HG03469 (cell line): ENCODE data around the gene CD300LG.
"Not testable (repeated sequence)": the region's sequence is repeated elsewhere in the genome, so short reads cannot be mapped to it uniquely, and the experiment has no call there.

ENCODE experiments used
- ATAC-seq: cut with Tn5 transposase; IDR thresholded peaks from one replicate; pipeline ENCODE4 v1.9.1; 2021; ENCODE audit warnings: mild to moderate bottlenecking, moderate library complexity, moderate number of reproducible peaks; ENCODE audit not compliant: unreplicated experiment

CD300LG gene

GRCh38 chr17:43852571-43852970 is 5.6 kb downstream of the CD300LG start:
- no peak for ATAC-seq

GRCh38 chr17:43853546-43853945 is 6.6 kb downstream of the CD300LG start:
- no peak for ATAC-seq

GRCh38 chr17:43854498-43854897 is 7.5 kb downstream of the CD300LG start:
- ATAC-seq: no peak

- ATAC-seq: no peak
Observed at GRCh38 chr17:43855061-43855460, 8.1 kb downstream of the CD300LG start.

GRCh38 chr17:43856141-43856540 is 9.2 kb downstream of the CD300LG start:
- no peak for ATAC-seq

- ATAC-seq: no peak
Observed at GRCh38 chr17:43857141-43857540, 10.2 kb downstream of the CD300LG start.

- no peak for ATAC-seq
Observed at GRCh38 chr17:43857957-43858600, 11.1 kb downstream of the CD300LG start.

- ATAC-seq: no peak
Observed at GRCh38 chr17:43860077-43860725, 13.2 kb downstream of the CD300LG start.

- no peak for ATAC-seq
Observed at GRCh38 chr17:43860927-43861622, 14.1 kb downstream of the CD300LG start.

DNA sequence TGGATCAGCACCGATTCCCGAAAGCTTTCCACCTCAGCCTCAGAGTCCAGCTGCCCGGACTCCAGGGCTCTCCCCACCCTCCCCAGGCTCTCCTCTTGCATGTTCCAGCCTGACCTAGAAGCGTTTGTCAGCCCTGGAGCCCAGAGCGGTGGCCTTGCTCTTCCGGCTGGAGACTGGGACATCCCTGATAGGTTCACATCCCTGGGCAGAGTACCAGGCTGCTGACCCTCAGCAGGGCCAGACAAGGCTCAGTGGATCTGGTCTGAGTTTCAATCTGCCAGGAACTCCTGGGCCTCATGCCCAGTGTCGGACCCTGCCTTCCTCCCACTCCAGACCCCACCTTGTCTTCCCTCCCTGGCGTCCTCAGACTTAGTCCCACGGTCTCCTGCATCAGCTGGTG is 15.0 kb downstream of the CD300LG start:
- no peak for ATAC-seq

DNA sequence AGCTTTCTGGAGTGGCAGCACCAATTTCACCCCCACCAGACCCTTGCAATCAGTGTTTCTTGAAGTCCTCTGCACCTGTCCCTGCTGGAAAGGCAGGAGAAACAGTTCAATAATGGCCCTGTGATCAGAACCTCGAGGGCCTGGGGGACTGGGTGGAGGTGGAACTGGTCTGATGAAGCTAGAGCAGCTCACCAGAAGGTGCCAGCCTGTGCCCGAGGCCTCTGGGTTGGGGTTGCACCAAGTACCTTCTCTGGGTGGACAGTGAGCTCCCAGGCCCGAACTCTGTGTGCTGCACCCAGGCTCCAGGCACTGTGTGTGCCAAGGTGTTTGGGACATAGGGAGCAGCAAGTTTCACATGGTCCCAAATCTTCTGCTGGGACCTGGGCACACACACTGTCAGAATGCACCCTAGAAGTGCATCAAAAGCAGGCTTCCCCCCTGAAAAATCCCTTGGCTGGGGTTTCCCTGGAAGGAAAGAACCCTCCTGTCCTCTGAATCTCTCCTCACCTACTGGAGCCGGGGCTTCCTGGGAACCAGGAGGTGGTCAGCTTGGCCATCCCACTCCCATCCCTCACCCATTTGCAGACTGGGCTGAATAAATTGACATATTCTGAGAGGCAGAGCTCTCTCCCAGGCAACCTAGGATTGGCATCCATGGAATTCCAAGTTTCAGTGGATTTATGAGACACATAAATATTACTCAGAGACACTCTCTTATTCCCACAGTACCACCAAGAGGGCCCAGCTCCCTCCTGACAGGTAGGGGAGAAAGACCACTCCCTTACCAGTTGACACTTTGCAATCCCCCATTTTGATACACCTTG is 17.4 kb downstream of the CD300LG start:
- no peak for ATAC-seq

DNA sequence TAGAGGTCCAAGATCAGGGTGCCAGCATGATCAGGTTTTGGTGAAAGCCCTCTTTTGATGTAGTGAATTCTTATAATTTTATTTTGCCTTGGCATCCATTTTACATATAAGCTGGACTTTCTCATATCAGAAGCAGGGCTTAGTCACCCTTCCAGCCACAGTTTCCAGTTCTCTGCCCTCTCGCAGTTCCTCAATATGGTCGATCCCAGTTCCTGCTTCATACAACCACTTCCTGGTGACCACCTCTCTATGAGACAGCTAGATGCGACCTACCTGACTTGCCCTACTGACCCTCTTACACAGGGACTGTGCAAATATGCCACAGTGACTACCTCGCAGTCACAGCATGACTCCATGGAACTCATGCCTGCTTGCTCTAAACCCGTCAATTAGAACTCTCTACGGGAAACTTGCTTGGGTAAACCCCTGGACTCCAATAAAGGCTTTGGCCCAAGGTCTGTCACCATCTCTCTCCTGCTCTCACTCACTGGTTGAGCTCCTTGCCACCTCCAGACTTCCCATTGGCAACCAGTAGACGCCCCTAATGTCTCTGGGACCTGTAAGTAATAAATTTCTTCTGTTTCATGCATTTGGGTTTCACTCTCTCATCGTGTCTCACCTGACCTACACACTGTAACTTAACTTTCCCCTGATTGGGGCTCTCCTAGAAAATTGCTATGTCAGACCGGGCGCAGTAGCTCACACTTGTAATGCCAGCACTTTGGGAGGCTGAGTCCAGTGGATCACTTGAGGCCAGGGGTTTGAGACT is 21.4 kb downstream of the CD300LG start:
- ATAC-seq: no peak

DNA sequence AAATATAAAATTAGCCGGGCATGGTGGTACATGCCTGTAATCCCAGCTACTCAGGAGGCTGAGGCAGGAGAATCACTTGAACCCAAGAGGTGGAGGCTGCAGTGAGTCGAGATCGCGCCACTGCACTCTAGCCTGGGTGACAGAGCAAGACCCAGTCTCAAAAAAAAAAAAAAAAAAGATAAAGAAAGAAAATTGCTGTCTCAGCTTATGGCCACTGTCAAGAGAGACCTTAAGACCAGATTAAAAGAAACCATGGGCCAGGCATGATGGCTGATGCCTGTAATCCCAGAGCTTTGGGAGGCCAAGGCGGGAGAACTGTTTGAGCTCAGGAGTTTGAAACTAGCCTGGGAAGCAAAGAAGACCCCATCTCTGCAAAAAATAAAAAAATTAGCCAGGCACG is 22.1 kb downstream of the CD300LG start:
- not testable (repeated sequence) for ATAC-seq

DNA sequence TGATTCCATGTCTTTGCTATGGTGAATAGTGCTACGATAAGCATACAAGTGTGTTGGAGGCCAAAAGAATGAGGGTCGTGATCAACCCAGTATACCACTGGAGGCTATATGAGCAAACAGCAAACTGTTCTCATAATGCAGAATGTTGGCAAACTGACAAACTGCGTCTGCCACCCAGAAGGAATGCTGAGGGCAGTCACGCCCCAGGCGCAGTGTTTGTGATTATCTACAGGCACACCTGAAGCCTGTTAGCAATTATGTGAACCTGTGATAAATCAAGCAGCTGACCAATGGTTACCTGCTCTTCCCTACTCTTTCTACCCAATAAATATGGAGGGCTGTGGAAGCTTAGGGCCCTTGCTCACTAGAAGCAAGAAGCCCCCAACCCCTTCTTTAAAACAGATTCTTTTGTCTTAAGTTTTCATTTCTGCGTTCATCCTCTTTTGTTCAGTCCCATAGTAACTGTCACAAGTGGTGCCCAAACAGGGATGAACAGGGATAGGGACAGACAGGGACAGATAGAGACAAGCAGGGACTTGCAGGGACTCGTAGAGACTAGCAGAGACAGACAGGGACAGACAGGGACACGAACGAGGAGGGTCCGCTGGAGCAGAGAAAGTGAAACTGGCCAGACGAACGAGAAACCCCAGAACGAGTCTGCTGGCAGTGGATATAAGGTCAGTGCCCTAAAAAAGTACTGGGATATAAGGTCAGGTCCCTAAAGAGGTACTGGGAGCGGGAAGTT is 25.1 kb downstream of the CD300LG start:
- ATAC-seq: no peak

DNA sequence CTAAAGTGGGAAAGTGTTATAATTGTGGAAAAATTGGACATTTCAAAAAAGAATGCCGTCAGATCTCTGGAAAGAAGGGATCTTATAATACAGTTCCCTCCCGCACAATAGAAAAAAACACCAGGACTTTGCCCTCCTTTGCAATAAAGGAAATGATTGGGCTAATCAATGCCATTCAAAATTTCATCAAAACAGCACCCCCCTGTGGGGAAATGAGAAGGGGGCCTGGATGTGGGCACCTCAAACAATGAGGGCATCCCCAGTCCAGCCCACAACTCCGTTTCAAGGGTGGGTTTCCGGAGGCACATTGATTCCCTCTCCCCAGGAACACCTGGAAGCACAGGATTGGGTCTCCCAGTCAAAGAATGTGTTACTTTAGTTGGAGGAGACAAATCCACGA is 26.1 kb downstream of the CD300LG start:
- ATAC-seq: no peak

DNA sequence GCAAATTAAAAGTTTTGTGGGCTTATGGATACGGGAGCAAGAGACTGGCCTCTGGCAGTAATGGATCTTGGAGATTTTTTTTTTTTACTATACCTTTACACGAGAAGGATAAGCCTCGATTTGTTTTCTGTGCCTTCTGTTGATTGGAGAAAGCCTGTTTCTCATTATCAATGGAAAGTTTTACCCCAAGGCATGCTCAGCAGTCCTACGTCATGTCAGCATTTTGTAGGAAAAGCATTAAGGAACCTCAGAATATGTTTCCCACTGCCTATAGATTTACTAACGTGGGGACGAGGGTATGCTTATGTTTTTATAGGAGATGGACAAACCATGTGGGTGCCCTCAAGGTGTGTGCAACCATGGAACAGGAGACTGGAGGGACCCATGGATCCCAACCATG is 26.8 kb downstream of the CD300LG start:
- ATAC-seq: no peak

DNA sequence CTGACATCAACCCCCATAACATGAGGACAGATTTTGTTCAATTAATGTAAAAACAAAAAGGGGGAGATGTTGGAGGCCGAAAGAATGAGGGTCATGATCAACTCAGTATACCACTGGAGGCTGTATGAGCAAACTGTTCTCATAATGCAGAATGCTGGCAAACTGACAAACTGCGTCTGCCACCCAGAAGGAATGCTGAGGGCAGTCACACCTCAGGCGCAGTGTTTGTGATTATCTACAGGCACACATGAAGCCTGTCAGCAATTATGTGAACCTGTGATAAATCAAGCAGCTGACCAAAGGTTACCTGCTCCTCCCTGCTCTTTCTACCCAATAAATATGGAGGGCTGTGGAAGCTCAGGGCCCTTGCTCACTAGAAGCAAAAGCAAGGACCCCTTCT is 27.3 kb downstream of the CD300LG start:
- no peak for ATAC-seq

- no peak for ATAC-seq
Observed at GRCh38 chr17:43875476-43876147, 28.6 kb downstream of the CD300LG start.

DNA sequence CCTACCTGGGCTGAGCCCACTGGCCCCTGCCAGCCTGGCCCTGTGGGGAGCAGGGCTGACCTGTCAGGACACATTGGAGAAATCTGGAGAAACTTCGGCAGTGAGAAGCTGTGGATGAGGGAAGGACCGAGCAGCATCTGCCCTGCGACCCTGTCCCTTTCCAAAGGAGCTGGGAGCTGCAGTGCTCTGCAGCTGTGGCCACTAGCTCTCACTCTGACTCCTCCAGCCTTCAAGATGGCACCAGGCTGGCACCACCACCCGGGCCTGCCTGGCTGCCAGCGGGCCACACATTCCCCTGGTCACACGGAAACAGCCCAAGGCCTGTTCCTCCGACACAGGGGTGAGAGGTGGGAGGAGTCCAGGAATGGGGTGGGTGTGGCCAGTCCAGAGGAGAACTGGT is 30.1 kb downstream of the CD300LG start:
- no peak for ATAC-seq
